ENCODE results near the gene MPP3. TPM values are rescaled to one million over a fixed set of nuclear protein-coding genes. Genes with fewer than 3 reads are reported as not detected.

The MPP3 gene
- total RNA-seq, 1 experiment from 2014 or later: 6.9 TPM

GRCh38 chr17:43881181-43881580 lies 48.2 kb upstream of the MPP3 start:
- no peak overlapping the region for H3K9ac ChIP-seq (ENCODE audit: extremely low read depth, insufficient read length, low read length)
- peaks cover 5 to 14% (median 13%) of the 10 kb centered on the region in 3 experiments; a peak in 5 of 7 replicates for H3K36me3 Mint-ChIP-seq (ENCODE audit: insufficient read depth in 1 of 3, low read depth in 3 of 3)
- H3K14ac ChIP-seq (ENCODE audit: insufficient read depth, low read length): no peak overlapping the region
- TF ChIP-seq, protein P1, sequence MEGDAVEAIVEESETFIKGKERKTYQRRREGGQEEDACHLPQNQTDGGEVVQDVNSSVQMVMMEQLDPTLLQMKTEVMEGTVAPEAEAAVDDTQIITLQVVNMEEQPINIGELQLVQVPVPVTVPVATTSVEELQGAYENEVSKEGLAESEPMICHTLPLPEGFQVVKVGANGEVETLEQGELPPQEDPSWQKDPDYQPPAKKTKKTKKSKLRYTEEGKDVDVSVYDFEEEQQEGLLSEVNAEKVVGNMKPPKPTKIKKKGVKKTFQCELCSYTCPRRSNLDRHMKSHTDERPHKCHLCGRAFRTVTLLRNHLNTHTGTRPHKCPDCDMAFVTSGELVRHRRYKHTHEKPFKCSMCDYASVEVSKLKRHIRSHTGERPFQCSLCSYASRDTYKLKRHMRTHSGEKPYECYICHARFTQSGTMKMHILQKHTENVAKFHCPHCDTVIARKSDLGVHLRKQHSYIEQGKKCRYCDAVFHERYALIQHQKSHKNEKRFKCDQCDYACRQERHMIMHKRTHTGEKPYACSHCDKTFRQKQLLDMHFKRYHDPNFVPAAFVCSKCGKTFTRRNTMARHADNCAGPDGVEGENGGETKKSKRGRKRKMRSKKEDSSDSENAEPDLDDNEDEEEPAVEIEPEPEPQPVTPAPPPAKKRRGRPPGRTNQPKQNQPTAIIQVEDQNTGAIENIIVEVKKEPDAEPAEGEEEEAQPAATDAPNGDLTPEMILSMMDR (conservative IDR thresholded peaks at IDR 0.05): no peak
- WGBS (ENCODE audit: extremely low coverage, insufficient read length, low lambda C conversion rate): no CpG with 5 or more reads among the region's 12 CpGs
- peaks cover 3% of the 10 kb centered on the region; the same call in 1 of the 2 replicates for H3K4me1 ChIP-seq (ENCODE audit: insufficient read depth, low read length)
- H3K56ac ChIP-seq (ENCODE audit: insufficient read length, low read depth, low read length): no peak overlapping the region
- H3K4ac ChIP-seq (ENCODE audit: low read depth, low read length): no peak overlapping the region
- H3K4me3 Mint-ChIP-seq: no peak overlapping the region
- DNase-seq: no peak
- no peaks in the 10 kb centered on the region for H3K79me1 ChIP-seq (ENCODE audit: insufficient read depth, low read depth, low read length, poor library complexity, severe bottlenecking)
- no peaks in the 10 kb centered on the region for H3K9me3 Mint-ChIP-seq
- no peak overlapping the region for H3K18ac ChIP-seq (ENCODE audit: insufficient read length, low read depth, low read length)
- no peak overlapping the region for H2BK5ac ChIP-seq (ENCODE audit: insufficient read length, low read length)
- H2BK20ac ChIP-seq (ENCODE audit: low read depth, low read length, poor library complexity, severe bottlenecking): no peak overlapping the region
- H4K20me1 ChIP-seq (ENCODE audit: control insufficient read depth, insufficient read depth, insufficient read length): peaks cover 4% of the 10 kb centered on the region
- no peak overlapping the region; a peak in 1 of 7 replicates for H3K27ac Mint-ChIP-seq
- H3K27me3 ChIP-seq (ENCODE audit: insufficient read depth, low read length): no peaks in the 10 kb centered on the region
- H3K23ac ChIP-seq (ENCODE audit: insufficient read length, low read depth, low read length): no peak overlapping the region
- no peak overlapping the region for H2AFZ ChIP-seq (ENCODE audit: low read length)
- no peaks in the 10 kb centered on the region for H3K9me3 ChIP-seq (ENCODE audit: control insufficient read depth, low read depth, low read length)
- H3K27ac ChIP-seq (ENCODE audit: insufficient read length, low read depth, low read length): no peak overlapping the region
- no peak overlapping the region for H3T11ph ChIP-seq (ENCODE audit: low read length)
- H3K27me3 Mint-ChIP-seq (ENCODE audit: low read depth): no peaks in the 10 kb centered on the region; the same call in none of the 2 replicates
- H2BK120ac ChIP-seq (ENCODE audit: low read depth, low read length, poor library complexity, severe bottlenecking): no peak overlapping the region
- H3K4me1 Mint-ChIP-seq: peaks cover 9 to 14% of the 10 kb centered on the region in 2 experiments
- no peaks in the 10 kb centered on the region for H3K79me2 ChIP-seq (ENCODE audit: insufficient read depth, low read length)
- H2BK12ac ChIP-seq (ENCODE audit: insufficient read length, low read depth, low read length): no peak overlapping the region
- no peak overlapping the region for H4K91ac ChIP-seq (ENCODE audit: insufficient read length, low read depth, low read length)
- H3K23me2 ChIP-seq (ENCODE audit: insufficient read length, low read depth, low read length, poor library complexity, severe bottlenecking): no peaks in the 10 kb centered on the region
- H2AK5ac ChIP-seq (ENCODE audit: insufficient read length, low read length): no peak overlapping the region
- H3K4me2 ChIP-seq (ENCODE audit: insufficient read depth, insufficient read length, low read length): no peak overlapping the region
- H2BK15ac ChIP-seq (ENCODE audit: low read depth, low read length): no peak overlapping the region
- no peak overlapping the region for H4K5ac ChIP-seq (ENCODE audit: insufficient read length, low read depth, low read length)
- H4K8ac ChIP-seq (replicated peaks; ENCODE audit: insufficient read length, low read depth, low read length): no peak overlapping the region

Measured in H9 (cell line).